Fibroblast of lung (primary cell): ENCODE data around the gene NACC1. TPM values are rescaled to one million over a fixed set of nuclear protein-coding genes. Genes with fewer than 3 reads are reported as not detected.

Experiments
- DNase-seq, 2 donors: peaks; one replicate each; pipeline versions ENCODE4 v3.0.0 to v3.0.0-alpha.2; 2010; ENCODE audit warnings: low read depth in 2 of 2
- H2AFZ ChIP-seq: 2 replicates; pipeline ENCODE4 v1.5.1; 2012; ENCODE audit warnings: low read length, control low read depth, inconsistent platforms
- H3K27ac ChIP-seq: 2 replicates; pipeline ENCODE4 v1.5.1; 2011; ENCODE audit warnings: low read length, control low read depth; ENCODE audit not compliant: insufficient read depth
- H3K27me3 ChIP-seq: 2 replicates; pipeline ENCODE4 v1.5.1; 2011; ENCODE audit warnings: mild to moderate bottlenecking, low read length; ENCODE audit not compliant: control insufficient read depth, insufficient read depth
- H3K36me3 ChIP-seq: 2 replicates; pipeline ENCODE4 v1.5.1; 2011; ENCODE audit warnings: low read length; ENCODE audit not compliant: control insufficient read depth, insufficient read depth
- H3K4me1 ChIP-seq: 2 replicates; pipeline ENCODE4 v1.5.1; 2011; ENCODE audit warnings: low read length; ENCODE audit not compliant: control insufficient read depth, insufficient read depth; ENCODE audit errors: extremely low read depth
- H3K4me2 ChIP-seq: 2 replicates; pipeline ENCODE4 v1.5.1; 2011; ENCODE audit warnings: low read length, control low read depth; ENCODE audit not compliant: insufficient read depth; ENCODE audit errors: extremely low read depth
- H3K4me3 ChIP-seq, 4 experiments: fragments of 200-600 bp in 1 of 4; sonication (generic) in 1 of 4; replicated peaks in 1 of 4; 2 replicates each; pipeline ENCODE4 v1.5.1; 2011 to 2016; ENCODE audit warnings: low read length in 4 of 4, low read depth in 3 of 4, mild to moderate bottlenecking in 3 of 4, control low read depth in 2 of 4, inconsistent platforms in 1 of 4, mixed read lengths in 1 of 4; ENCODE audit not compliant: insufficient read depth in 1 of 4; ENCODE audit errors: control extremely low read depth in 1 of 4
- H3K79me2 ChIP-seq: 2 replicates; pipeline ENCODE4 v1.5.1; 2012; ENCODE audit warnings: mild to moderate bottlenecking, low read length, inconsistent platforms; ENCODE audit not compliant: control insufficient read depth, insufficient read depth
- H3K9ac ChIP-seq: 2 replicates; pipeline ENCODE4 v1.5.1; 2011; ENCODE audit warnings: mild to moderate bottlenecking, low read length, control low read depth; ENCODE audit not compliant: insufficient read depth
- H3K9me3 ChIP-seq: 2 replicates; pipeline ENCODE4 v1.5.1; 2012; ENCODE audit warnings: low read depth, low read length; ENCODE audit not compliant: control insufficient read depth, insufficient read depth
- H4K20me1 ChIP-seq: 2 replicates; pipeline ENCODE4 v1.5.1; 2011; ENCODE audit warnings: low read length; ENCODE audit not compliant: control insufficient read depth, insufficient read depth; ENCODE audit errors: extremely low read depth
- EZH2 ChIP-seq: IDR thresholded peaks from 2 replicates; pipeline ENCODE4 v1.5.1; 2012; ENCODE audit warnings: low read length, control low read depth, mild to moderate bottlenecking; ENCODE audit errors: missing control alignments
- polyA plus RNA-seq, 2 donors: library from polyadenylated mRNA; depleted of rRNA in 1 of 2; stranded (reverse) in 1 of 2; unstranded in 1 of 2; fragments of >200 nt; gene quantifications; 2 replicates each; pipeline ENCODE4 v1.2.1, GENCODE V29; 2011 to 2012; ENCODE audit warnings: missing spikeins in 1 of 2
- total RNA-seq: library from RNA; depleted of rRNA; stranded (reverse); fragments of >200 nt; gene quantifications from 2 replicates; pipeline ENCODE4 v1.2.1, GENCODE V29; 2014
- TF ChIP-seq, protein P1 (sequence below), 2 donors: IDR thresholded peaks in 1 of 2; conservative IDR thresholded peaks in 1 of 2; 1 replicate in 1 of 2; 2 replicates in 1 of 2; pipeline ENCODE4 v1.5.1; 2011 to 2012; ENCODE audit warnings: low read length in 2 of 2, control low read depth in 1 of 2, inconsistent platforms in 1 of 2, low read depth in 1 of 2, mild to moderate bottlenecking in 1 of 2

NACC1 gene
- total and polyA plus RNA-seq, 2 donors (not counting 1 experiment from before 2014, with no cell fraction given), result 31.9 to 33.5 TPM

- Histone ChIP-seq H3K27ac (peak within 1 kb of the TSS; percentile 99), H3K4me2 (peak within 1 kb of the TSS; percentile 92), H3K79me2 (peaks cover 49% of the 10 kb centered on the region), H3K4me3 (peak within 1 kb of the TSS; percentile 75 to 100 (median 98)), H3K36me3 (peaks cover 2% of the 10 kb centered on the region), H2AFZ (peak within 1 kb of the TSS; percentile 89), H4K20me1 (no peaks in the 10 kb centered on the region), H3K4me1 (peaks cover 8% of the 10 kb centered on the region), H3K9ac (peak within 1 kb of the TSS; percentile 97), H3K9me3 (no peaks in the 10 kb centered on the region), H3K27me3 (no peaks in the 10 kb centered on the region)
- DNase-seq, result peak; percentile 94 to 95
- TF ChIP-seq, protein P1, sequence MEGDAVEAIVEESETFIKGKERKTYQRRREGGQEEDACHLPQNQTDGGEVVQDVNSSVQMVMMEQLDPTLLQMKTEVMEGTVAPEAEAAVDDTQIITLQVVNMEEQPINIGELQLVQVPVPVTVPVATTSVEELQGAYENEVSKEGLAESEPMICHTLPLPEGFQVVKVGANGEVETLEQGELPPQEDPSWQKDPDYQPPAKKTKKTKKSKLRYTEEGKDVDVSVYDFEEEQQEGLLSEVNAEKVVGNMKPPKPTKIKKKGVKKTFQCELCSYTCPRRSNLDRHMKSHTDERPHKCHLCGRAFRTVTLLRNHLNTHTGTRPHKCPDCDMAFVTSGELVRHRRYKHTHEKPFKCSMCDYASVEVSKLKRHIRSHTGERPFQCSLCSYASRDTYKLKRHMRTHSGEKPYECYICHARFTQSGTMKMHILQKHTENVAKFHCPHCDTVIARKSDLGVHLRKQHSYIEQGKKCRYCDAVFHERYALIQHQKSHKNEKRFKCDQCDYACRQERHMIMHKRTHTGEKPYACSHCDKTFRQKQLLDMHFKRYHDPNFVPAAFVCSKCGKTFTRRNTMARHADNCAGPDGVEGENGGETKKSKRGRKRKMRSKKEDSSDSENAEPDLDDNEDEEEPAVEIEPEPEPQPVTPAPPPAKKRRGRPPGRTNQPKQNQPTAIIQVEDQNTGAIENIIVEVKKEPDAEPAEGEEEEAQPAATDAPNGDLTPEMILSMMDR (conservative IDR thresholded peaks at IDR 0.05 in 1 of 2, IDR thresholded peaks at IDR 0.05 in 1 of 2; ENCODE audit: low read depth in 1 of 2, low read length in 2 of 2), result peak; percentile 51 to 62
- TF ChIP-seq EZH2, result no peak
Measured at GRCh38 chr19:13150187-13150930, 32.3 kb downstream of the NACC1 start, which contains the start of the genes IER2 and STX10. IER2 (plus strand) TSS chr19:13150411; CDS start chr19:13153187, 2,776 bp downstream. STX10 (minus strand) TSS chr19:13150375; CDS start chr19:13150173, 202 bp downstream.

DNA sequence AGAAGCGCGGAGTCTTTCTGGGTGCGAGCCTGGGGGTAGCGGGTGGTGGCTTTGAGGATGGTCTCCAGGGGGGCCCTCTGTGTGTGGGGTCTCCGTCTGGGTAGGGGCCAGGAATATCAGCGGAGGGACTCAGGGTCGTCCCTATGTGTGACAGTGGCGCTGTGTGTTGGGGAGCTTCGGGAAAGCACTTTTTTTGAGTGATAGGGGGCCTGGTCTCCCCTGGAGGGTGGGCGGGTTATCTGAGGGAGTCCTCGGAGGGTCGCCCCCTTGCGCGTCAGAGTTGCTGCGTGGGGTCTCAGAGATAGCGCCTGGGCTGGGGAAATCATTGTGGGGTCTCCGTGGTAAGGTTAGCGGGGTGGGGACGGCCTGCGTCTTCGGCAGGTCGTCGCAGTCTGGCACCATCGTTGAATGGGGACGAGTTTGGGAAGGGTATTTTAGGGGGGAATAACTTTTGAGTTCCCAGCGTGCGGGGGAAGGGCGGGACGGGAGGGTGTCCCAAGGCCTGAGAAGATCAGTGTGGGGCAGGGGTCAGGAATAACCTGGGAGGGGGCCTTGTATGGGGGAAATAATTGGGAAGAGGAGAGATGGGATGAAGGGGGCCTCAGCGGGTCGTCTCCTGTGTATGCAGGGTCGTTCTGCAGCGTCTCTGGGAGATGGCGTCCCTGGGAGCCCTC lies 33.0 kb downstream of the NACC1 start:
- Histone ChIP-seq H3K27ac (peak overlapping the region; percentile 99), H3K9ac (peak overlapping the region; percentile 97), H3K27me3 (no peaks in the 10 kb centered on the region), H3K9me3 (no peaks in the 10 kb centered on the region), H3K4me1 (peaks cover 15% of the 10 kb centered on the region), H2AFZ (no peak overlapping the region), H3K36me3 (peaks cover 2% of the 10 kb centered on the region), H4K20me1 (no peaks in the 10 kb centered on the region), H3K4me2 (peak overlapping the region; percentile 90), H3K4me3 (peak overlapping the region; percentile 75 to 100 (median 98)), H3K79me2 (peaks cover 49% of the 10 kb centered on the region)
- TF ChIP-seq EZH2, result no peak
- TF ChIP-seq, protein P1 (conservative IDR thresholded peaks at IDR 0.05 in 1 of 2, IDR thresholded peaks at IDR 0.05 in 1 of 2; ENCODE audit: low read depth in 1 of 2, low read length in 2 of 2), result no peak
- no peak for DNase-seq
